ENCODE data around the gene CAPN5. TPM values are rescaled to one million over a fixed set of nuclear protein-coding genes. Genes with fewer than 3 reads are reported as not detected.

CAPN5 gene
- total and polyA plus RNA-seq, 2 of the 13 experiments (the other 11 are each of a cell fraction or from before 2014, with no cell fraction given): 0.27 to 1.2 TPM

DNA sequence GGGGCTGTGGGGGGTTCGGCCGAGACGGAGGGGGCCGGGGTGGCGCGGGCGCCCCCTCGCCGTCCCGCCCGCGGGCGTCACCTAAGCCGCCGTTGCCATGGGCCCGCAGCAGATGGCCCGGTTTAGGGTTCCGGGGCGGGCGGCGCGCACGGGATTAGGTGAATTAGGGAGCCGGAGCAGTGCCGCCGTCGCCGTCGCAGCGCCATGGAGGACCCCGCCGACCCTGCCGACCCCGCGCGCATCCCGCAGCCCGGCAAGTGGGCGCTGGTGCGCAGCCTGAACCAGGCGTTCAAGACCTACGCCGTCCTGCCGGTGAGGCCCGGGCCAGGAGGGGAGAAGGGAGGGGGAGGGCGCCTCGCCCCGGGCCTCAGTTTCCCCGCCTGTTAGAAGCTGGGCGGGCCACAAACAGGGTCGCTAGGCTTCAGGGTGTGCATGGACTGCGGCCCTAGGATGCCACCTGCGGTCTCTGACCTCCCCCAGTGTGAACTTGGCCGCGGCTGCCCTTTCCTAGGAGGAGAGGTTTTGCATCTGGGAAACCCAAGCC is 71.4 kb downstream of the CAPN5 start (continued):
- TF ChIP-seq IKZF4 (CRISPR knock-in tag; IDR thresholded peaks at IDR 0.05; ENCODE audit: borderline replicate concordance, low read depth, not compliant biosample characterization): no peak
- no peak for TF ChIP-seq ZNF33B (CRISPR knock-in tag; IDR thresholded peaks at IDR 0.05)
- TF ChIP-seq IRF2 (CRISPR knock-in tag; IDR thresholded peaks at IDR 0.05): no peak
- TF ChIP-seq TGIF2 (CRISPR knock-in tag; IDR thresholded peaks at IDR 0.05): no peak
- TF ChIP-seq GATAD1 (CRISPR knock-in tag; IDR thresholded peaks at IDR 0.05): no peak

DNA sequence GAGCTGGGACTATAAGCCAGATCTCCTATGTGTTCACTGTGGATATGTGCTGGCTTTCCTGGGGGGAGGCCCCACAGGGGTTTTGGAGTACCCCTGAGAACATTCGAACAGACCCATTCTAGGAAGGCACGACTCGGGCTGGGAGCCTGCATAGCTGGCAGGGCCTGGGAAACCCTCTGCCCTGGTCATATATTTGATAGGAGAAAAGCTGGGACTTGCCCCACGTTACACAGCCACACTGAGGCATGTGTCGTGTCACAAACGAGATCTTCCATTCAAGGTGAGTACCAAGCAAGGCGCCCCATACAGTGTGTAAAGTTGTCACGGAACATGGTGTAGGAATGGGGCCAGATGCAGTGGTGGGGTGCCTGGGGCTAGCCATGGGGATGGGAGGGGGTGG is 72.4 kb downstream of the CAPN5 start:
- ATAC-seq: no peak
- Histone ChIP-seq H3K9me3 (ENCODE audit: low read length) (no peaks in the 10 kb centered on the region), H3K4me2 (ENCODE audit: low read depth, low read length) (no peak overlapping the region), H3K79me2 (ENCODE audit: insufficient read depth, low read length) (no peaks in the 10 kb centered on the region), H3K36me3 (replicated peaks in 1 of 2; ENCODE audit: control insufficient read depth in 1 of 2, insufficient read depth in 2 of 2, low read length in 2 of 2) (no peaks in the 10 kb centered on the region), H3K4me3 (replicated peaks in 1 of 3; ENCODE audit: insufficient read depth in 1 of 3, low read depth in 2 of 3, low read length in 3 of 3) (no peak overlapping the region), H2AFZ (ENCODE audit: low read length) (no peak overlapping the region), H3K27me3 (ENCODE audit: control insufficient read depth in 1 of 2, insufficient read depth in 2 of 2, low read length in 2 of 2) (no peaks in the 10 kb centered on the region), H3K27ac (ENCODE audit: extremely low read length, insufficient read depth, low read length) (no peak overlapping the region), H3K9ac (ENCODE audit: insufficient read depth, low read depth, low read length) (no peak overlapping the region), H3K4me1 (ENCODE audit: insufficient read depth, low read length) (peaks cover 59% of the 10 kb centered on the region), H4K20me1 (ENCODE audit: insufficient read depth, low read length) (no peaks in the 10 kb centered on the region)
- ChIA-PET CTCF (ENCODE audit: low intra/inter-chr PET ratio, low total read pairs) (no interaction called here), POLR2A (interaction anchor here (0.7 to 1.5 kb wide), 2 partner anchors 9 to 67 kb away, joined by 3 to 6 read pairs; no protein-coding TSS in a partner anchor)
- no peak for DNase-seq (ENCODE audit: low spot score)
- in situ Hi-C loops (cut with HindIII; ENCODE audit: extremely low pct_ligation_motif_present, low pct_unique_long_range_greater_than_20kb) (no loop called here), intact Hi-C loops (cut with micrococcal nuclease; ENCODE audit: unreplicated experiment) (no loop called here)
- FAIRE-seq: no peak
- 94% methylated on average over 8 of the region's 8 CpGs for WGBS (ENCODE audit: low lambda C conversion rate)
- BruUV-seq (replicated peaks): no TSS peak
- TF ChIP-seq MEF2D (CRISPR knock-in tag; IDR thresholded peaks at IDR 0.05): no peak
- TF ChIP-seq THAP11 (CRISPR knock-in tag; IDR thresholded peaks at IDR 0.05): no peak
- no peak for TF ChIP-seq SOX13 (IDR thresholded peaks at IDR 0.05)
- no peak for TF ChIP-seq SOX13 (CRISPR knock-in tag; conservative IDR thresholded peaks at IDR 0.05 in 1 of 2, IDR thresholded peaks at IDR 0.05 in 1 of 2)
- no peak for TF ChIP-seq KLF12 (CRISPR knock-in tag; IDR thresholded peaks at IDR 0.05; ENCODE audit: borderline replicate concordance)
- TF ChIP-seq, protein P1, sequence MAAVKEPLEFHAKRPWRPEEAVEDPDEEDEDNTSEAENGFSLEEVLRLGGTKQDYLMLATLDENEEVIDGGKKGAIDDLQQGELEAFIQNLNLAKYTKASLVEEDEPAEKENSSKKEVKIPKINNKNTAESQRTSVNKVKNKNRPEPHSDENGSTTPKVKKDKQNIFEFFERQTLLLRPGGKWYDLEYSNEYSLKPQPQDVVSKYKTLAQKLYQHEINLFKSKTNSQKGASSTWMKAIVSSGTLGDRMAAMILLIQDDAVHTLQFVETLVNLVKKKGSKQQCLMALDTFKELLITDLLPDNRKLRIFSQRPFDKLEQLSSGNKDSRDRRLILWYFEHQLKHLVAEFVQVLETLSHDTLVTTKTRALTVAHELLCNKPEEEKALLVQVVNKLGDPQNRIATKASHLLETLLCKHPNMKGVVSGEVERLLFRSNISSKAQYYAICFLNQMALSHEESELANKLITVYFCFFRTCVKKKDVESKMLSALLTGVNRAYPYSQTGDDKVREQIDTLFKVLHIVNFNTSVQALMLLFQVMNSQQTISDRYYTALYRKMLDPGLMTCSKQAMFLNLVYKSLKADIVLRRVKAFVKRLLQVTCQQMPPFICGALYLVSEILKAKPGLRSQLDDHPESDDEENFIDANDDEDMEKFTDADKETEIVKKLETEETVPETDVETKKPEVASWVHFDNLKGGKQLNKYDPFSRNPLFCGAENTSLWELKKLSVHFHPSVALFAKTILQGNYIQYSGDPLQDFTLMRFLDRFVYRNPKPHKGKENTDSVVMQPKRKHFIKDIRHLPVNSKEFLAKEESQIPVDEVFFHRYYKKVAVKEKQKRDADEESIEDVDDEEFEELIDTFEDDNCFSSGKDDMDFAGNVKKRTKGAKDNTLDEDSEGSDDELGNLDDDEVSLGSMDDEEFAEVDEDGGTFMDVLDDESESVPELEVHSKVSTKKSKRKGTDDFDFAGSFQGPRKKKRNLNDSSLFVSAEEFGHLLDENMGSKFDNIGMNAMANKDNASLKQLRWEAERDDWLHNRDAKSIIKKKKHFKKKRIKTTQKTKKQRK (IDR thresholded peaks at IDR 0.05; ENCODE audit: low read length): no peak
- no peak for TF ChIP-seq FOXA1 (IDR thresholded peaks at IDR 0.05)
- TF ChIP-seq FOXA1 (CRISPR knock-in tag; IDR thresholded peaks at IDR 0.05): no peak
- no peak for TF ChIP-seq PAX8 (CRISPR knock-in tag; IDR thresholded peaks at IDR 0.05; ENCODE audit: borderline replicate concordance)
- TF ChIP-seq U2AF2 (IDR thresholded peaks at IDR 0.05; ENCODE audit: low read depth, low read length): no peak
- no peak for TF ChIP-seq CENPX (CRISPR knock-in tag; IDR thresholded peaks at IDR 0.05)
- TF ChIP-seq ZNF7 (CRISPR knock-in tag; IDR thresholded peaks at IDR 0.05): no peak
- TF ChIP-seq ZFP90 (CRISPR knock-in tag; IDR thresholded peaks at IDR 0.05; ENCODE audit: borderline replicate concordance): no peak
- no peak for TF ChIP-seq ZNF766 (CRISPR knock-in tag; IDR thresholded peaks at IDR 0.05; ENCODE audit: borderline replicate concordance)
- TF ChIP-seq, protein P2, sequence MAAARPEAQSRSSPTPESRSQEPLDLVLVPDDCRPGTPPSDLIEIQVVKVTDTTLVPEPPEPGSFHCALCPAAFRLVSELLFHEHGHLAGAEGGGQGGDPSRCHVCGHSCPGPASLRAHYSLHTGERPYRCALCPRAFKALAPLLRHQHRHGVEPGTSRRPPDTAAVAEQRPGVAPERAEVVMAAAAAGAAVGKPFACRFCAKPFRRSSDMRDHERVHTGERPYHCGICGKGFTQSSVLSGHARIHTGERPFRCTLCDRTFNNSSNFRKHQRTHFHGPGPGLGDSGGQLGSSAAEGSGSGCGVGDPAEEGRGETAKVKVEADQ (CRISPR knock-in tag; IDR thresholded peaks at IDR 0.05; ENCODE audit: borderline replicate concordance): no peak
- TF ChIP-seq HOXA3 (CRISPR knock-in tag; IDR thresholded peaks at IDR 0.05): no peak
- TF ChIP-seq YEATS2 (CRISPR knock-in tag; IDR thresholded peaks at IDR 0.05; ENCODE audit: borderline replicate concordance): no peak

Measured in HepG2 (cell line).